ENCODE measurements around the gene PLK2.

DNA sequence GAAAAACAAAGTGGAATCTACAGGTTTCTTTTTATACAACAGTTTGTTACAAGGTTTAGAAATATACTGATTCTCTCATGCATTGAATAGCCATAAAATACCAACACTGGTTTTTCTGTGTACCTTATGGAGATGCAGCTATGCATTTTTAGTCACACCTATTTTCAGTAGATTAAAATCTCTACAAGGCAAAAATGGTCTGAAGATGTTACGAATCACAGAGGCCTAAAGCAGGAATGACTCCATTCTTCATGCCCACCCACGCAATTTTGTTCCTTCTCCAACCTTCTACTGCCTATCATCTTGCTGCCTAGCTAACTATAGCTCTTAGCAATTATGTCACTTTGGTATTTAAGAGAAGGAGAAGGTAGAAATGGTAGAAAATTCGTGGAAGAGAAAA lies 9.9 kb downstream of the PLK2 start:
- TF ChIP-seq L3MBTL2 (conservative IDR thresholded peaks at IDR 0.05) (no peak), FOXK2 (IDR thresholded peaks at IDR 0.05) (no peak), TARDBP (IDR thresholded peaks at IDR 0.05) (no peak), CTBP1 (IDR thresholded peaks at IDR 0.05; ENCODE audit: borderline replicate concordance) (no peak), ZNF384 (IDR thresholded peaks at IDR 0.05) (no peak), BHLHE40 (IDR thresholded peaks at IDR 0.05; ENCODE audit: borderline replicate concordance) (no peak)
